Subcutaneous abdominal adipose tissue (tissue), 5 donors: Measurements from ENCODE around the gene GPRIN3.
"Not testable (repeated sequence)": the region's sequence is repeated elsewhere in the genome, so short reads cannot be mapped to it uniquely, and the experiment has no call there.

ENCODE experiments used
- H3K27ac ChIP-seq: one replicate; pipeline ENCODE4 v1.7.0; 2013; ENCODE audit warnings: low read depth, mild to moderate bottlenecking, inconsistent platforms, low read length, moderate library complexity
- H3K27me3 ChIP-seq, 5 donors: one replicate each; pipeline ENCODE4 v1.7.0; 2013; ENCODE audit warnings: low read length in 5 of 5, inconsistent platforms in 1 of 5; ENCODE audit not compliant: control insufficient read depth in 5 of 5, insufficient read depth in 4 of 5
- H3K36me3 ChIP-seq, 5 donors: one replicate each; pipeline ENCODE4 v1.7.0; 2013; ENCODE audit warnings: low read length in 5 of 5; ENCODE audit not compliant: control insufficient read depth in 5 of 5, insufficient read depth in 5 of 5
- H3K4me1 ChIP-seq, 5 donors: one replicate each; pipeline ENCODE4 v1.7.0; 2013; ENCODE audit warnings: low read length in 5 of 5, mild to moderate bottlenecking in 3 of 5, moderate library complexity in 1 of 5; ENCODE audit not compliant: control insufficient read depth in 5 of 5, insufficient read depth in 5 of 5
- H3K4me3 ChIP-seq, 5 donors: one replicate each; pipeline ENCODE4 v1.7.0; 2013; ENCODE audit warnings: low read length in 5 of 5, low read depth in 1 of 5
- H3K9ac ChIP-seq, 5 donors: one replicate each; pipeline ENCODE4 v1.7.0; 2013; ENCODE audit warnings: low read length in 5 of 5, mild to moderate bottlenecking in 4 of 5, moderate library complexity in 3 of 5
- H3K9me3 ChIP-seq, 5 donors: one replicate each; pipeline ENCODE4 v1.7.0; 2013; ENCODE audit warnings: low read length in 5 of 5; ENCODE audit not compliant: control insufficient read depth in 5 of 5
- donor health status: healthy.
- donor health status: healthy.
- donor health status: healthy.
- donor health status: healthy.
- donor health status: healthy.

The GPRIN3 gene

GRCh38 chr4:89267846-89268245, 39.8 kb downstream of the GPRIN3 start:
- Histone ChIP-seq H3K27me3 (no peaks in the 10 kb centered on the region), H3K36me3 (no peaks in the 10 kb centered on the region), H3K9ac (no peak overlapping the region), H3K27ac (no peak overlapping the region), H3K4me3 (no peak overlapping the region), H3K4me1 (peaks cover 0 to 14% (median 5%) of the 10 kb centered on the region in 5 donors), H3K9me3 (no peaks in the 10 kb centered on the region)

- peaks cover 0 to 14% (median 5%) of the 10 kb centered on the region in 5 donors for H3K4me1 ChIP-seq
- no peak overlapping the region for H3K27ac ChIP-seq
These were observed 40.2 kb downstream of the GPRIN3 start for GRCh38 chr4:89267392-89267791.

GRCh38 chr4:89266128-89266527, 41.5 kb downstream of the GPRIN3 start:
- Histone ChIP-seq H3K36me3 (no peaks in the 10 kb centered on the region), H3K4me3 (no peak overlapping the region), H3K27ac (no peak overlapping the region), H3K9me3 (no peaks in the 10 kb centered on the region), H3K27me3 (no peaks in the 10 kb centered on the region), H3K9ac (no peak overlapping the region), H3K4me1 (peaks cover 0 to 14% (median 5%) of the 10 kb centered on the region in 5 donors)

More at GRCh38 chr4:89267392-89267791, 40.2 kb downstream of the GPRIN3 start:
- no peak overlapping the region for H3K9ac ChIP-seq
- no peaks in the 10 kb centered on the region for H3K36me3 ChIP-seq
- no peaks in the 10 kb centered on the region for H3K9me3 ChIP-seq
- H3K27me3 ChIP-seq = no peaks in the 10 kb centered on the region
- no peak overlapping the region for H3K4me3 ChIP-seq

- Histone ChIP-seq H3K27me3 (peaks cover 0 to 7% (median 0%) of the 10 kb centered on the region in 5 donors), H3K4me3 (no peak overlapping the region), H3K27ac (no peak overlapping the region), H3K4me1 (peaks cover 0 to 3% (median under 1%) of the 10 kb centered on the region in 5 donors), H3K36me3 (no peaks in the 10 kb centered on the region), H3K9ac (no peak overlapping the region), H3K9me3 (no peaks in the 10 kb centered on the region)
These were observed 44.3 kb downstream of the GPRIN3 start for GRCh38 chr4:89263265-89263664.

- H3K9me3 ChIP-seq = no peaks in the 10 kb centered on the region
- no peaks in the 10 kb centered on the region for H3K4me1 ChIP-seq
- no peak overlapping the region for H3K9ac ChIP-seq
- H3K27ac ChIP-seq = no peak overlapping the region
- H3K36me3 ChIP-seq = no peaks in the 10 kb centered on the region
- peaks cover 0 to 9% (median 0%) of the 10 kb centered on the region in 5 donors for H3K27me3 ChIP-seq
- no peak overlapping the region for H3K4me3 ChIP-seq
These were observed 48.1 kb downstream of the GPRIN3 start for GRCh38 chr4:89259301-89260028.

GRCh38 chr4:89258506-89258905, 49.1 kb downstream of the GPRIN3 start:
- Histone ChIP-seq H3K27ac (no peak overlapping the region), H3K36me3 (no peaks in the 10 kb centered on the region), H3K9ac (no peak overlapping the region), H3K9me3 (no peaks in the 10 kb centered on the region), H3K27me3 (peaks cover 0 to 9% (median 0%) of the 10 kb centered on the region in 5 donors), H3K4me1 (no peaks in the 10 kb centered on the region), H3K4me3 (no peak overlapping the region)

GRCh38 chr4:89257376-89257775, 50.2 kb downstream of the GPRIN3 start:
- Histone ChIP-seq H3K4me3 (no peak overlapping the region), H3K27ac (no peak overlapping the region), H3K27me3 (peaks cover 0 to 9% (median 0%) of the 10 kb centered on the region in 5 donors), H3K9me3 (no peaks in the 10 kb centered on the region), H3K36me3 (no peaks in the 10 kb centered on the region), H3K9ac (no peak overlapping the region), H3K4me1 (no peaks in the 10 kb centered on the region)

GRCh38 chr4:89256203-89256800, 51.3 kb downstream of the GPRIN3 start:
- H3K27ac ChIP-seq = no peak overlapping the region
- H3K36me3 ChIP-seq = no peaks in the 10 kb centered on the region
- no peaks in the 10 kb centered on the region for H3K4me1 ChIP-seq
- no peaks in the 10 kb centered on the region for H3K9me3 ChIP-seq
- no peak overlapping the region for H3K9ac ChIP-seq
- no peak overlapping the region for H3K4me3 ChIP-seq
- H3K27me3 ChIP-seq = peaks cover 0 to 9% (median 0%) of the 10 kb centered on the region in 5 donors

GRCh38 chr4:89254847-89255246, 52.8 kb downstream of the GPRIN3 start:
- Histone ChIP-seq H3K36me3 (peaks cover 0 to under 1% (median 0%) of the 10 kb centered on the region in 5 donors), H3K27me3 (peaks cover 0 to 9% (median 0%) of the 10 kb centered on the region in 5 donors), H3K4me3 (no peak overlapping the region), H3K4me1 (no peaks in the 10 kb centered on the region), H3K9ac (no peak overlapping the region), H3K9me3 (no peaks in the 10 kb centered on the region), H3K27ac (no peak overlapping the region)

- not testable (repeated sequence) for H3K27ac ChIP-seq, H3K4me1 ChIP-seq
These were observed 53.3 kb downstream of the GPRIN3 start for GRCh38 chr4:89254347-89254746.

More at GRCh38 chr4:89254347-89254746, 53.3 kb downstream of the GPRIN3 start:
- not testable (repeated sequence) for H3K9ac ChIP-seq, H3K9me3 ChIP-seq, H3K4me3 ChIP-seq, H3K27me3 ChIP-seq, H3K36me3 ChIP-seq
